Measurements from ENCODE around the gene SOCS4. TPM values are rescaled to one million over a fixed set of nuclear protein-coding genes. Genes with fewer than 3 reads are reported as not detected.

SOCS4 gene
- polyA plus RNA-seq, 1 donor: 23.3 TPM

GRCh38 chr14:55085060-55085660 is 58.1 kb downstream of the SOCS4 start:
- no peak for DNase-seq

DNA sequence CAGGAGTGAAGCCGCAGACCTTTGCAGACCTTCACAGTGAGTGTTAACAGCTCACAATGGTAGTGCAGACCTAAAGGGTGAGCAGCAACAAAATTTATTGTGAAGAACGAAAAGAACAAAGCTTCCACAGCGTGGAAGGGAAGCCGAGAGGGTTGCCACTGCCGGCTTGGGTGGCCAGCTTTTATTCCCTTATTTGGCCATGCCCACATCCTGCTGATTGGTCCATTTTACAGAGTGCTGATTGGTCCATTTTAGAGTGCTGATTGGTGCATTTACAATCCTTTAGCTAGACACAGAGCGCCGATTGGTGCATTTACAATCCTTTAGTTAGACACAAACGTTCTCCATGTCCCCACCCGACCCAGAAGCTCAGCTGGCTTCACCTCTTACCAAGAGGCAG is 59.9 kb downstream of the SOCS4 start:
- no peak for DNase-seq

- no peak for DNase-seq
Measured at GRCh38 chr14:55088356-55088755, 61.3 kb downstream of the SOCS4 start.

GRCh38 chr14:55092341-55092740 is 65.3 kb downstream of the SOCS4 start:
- DNase-seq: no peak

DNA sequence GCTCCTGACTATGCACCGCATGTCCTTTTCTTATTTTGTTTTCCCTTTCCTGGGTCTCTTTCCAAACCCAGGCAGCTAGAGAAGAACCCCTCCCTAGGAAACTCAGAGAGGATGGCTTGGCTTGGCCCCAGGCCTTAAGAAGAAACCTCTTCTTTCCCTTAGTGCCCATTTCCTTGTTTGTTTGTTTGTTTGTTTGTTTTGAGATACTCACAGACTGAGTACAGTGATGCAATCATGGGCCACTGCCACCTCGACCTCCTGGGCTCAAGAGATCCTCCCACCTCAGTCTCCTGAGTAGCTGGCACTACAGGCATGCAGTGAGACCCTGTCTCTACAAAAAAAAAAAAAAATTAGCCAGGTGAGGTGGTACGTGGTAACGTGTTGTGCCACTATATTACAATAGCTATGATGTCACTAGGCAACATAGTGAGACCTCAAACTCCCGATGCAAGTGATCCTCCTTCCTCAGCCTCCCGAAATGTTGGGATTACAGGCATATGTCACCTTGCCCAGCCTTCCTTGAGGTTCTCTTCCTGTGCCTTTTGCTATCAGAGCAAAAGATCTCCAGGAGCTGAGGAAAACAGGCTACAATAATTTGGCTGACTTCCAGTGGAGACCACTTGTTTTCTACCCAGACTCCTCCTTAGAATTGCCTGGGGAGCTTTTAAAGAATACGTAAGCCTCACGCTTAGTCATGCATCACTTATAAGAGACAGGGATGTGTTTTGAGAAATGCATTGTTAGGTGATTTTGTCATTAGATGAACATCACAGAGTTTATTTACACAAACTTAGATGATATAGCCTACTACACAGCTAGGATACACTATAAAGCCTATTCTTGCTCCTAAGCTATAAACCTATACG is 67.5 kb downstream of the SOCS4 start:
- DNase-seq: no peak

DNA sequence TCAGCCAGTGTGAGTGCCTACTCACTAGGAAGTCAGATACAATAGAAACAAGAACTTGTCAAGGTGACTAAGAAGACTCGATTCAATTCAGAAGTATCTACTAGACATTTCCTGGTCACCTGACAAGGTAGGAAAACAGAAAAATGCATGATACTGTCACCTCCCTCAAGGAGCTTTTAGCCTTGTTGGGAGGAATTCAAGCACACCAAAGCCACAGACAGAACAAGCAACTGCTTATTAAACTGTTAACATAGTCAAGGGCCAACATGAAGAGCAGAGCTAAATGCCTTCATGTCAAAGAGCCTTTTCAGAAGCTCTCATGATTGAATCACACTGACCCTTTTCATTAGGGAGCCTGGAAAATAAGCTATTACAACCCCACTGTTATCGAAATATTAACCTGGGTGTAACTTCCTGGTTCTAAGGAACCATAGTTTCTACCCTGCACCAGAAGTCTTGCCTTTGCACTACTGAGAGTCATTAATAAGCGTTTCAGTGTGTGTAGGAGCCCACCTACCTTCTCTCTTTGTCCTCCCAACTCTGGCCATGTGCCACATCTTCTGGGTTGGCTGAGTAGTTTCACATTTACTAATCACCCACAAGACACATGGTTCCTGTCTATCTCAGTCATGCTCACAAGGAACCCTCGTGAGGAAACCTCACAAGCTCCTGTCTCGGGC is 71.0 kb downstream of the SOCS4 start:
- no peak for DNase-seq

DNA sequence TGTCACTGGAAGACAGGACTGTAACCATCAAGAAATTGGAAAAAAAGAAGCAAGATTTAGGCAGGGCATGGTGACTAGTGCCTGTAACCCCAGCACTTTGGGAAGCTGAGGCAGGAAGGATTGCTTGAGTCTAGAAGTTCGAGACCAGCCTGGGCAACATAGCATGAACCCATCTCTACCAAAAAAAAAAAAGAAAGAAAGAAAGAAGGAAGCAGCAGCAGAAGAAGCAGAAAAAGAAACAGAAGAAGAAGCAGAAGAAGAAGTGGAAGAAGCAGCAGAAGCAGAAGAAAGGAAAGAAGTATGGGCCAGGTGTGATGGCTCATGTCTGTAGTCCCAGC is 71.5 kb downstream of the SOCS4 start:
- DNase-seq: no peak

Other genes with a start within 250 kb of the SOCS4 start
- 10.0 TPM for gene GCH1, start 124.4 kb upstream of the SOCS4 start, polyA plus RNA-seq (ENCODE audit: insufficient read length)
- gene WDHD1, start 137 bp upstream of the SOCS4 start, polyA plus RNA-seq (ENCODE audit: insufficient read length): 24.9 TPM
- 106 TPM for gene MAPK1IP1L, start 24.4 kb downstream of the SOCS4 start, polyA plus RNA-seq (ENCODE audit: insufficient read length)
- gene LGALS3, start 102.0 kb downstream of the SOCS4 start, polyA plus RNA-seq (ENCODE audit: insufficient read length): 14.3 TPM
- gene DLGAP5, start 164.3 kb downstream of the SOCS4 start, polyA plus RNA-seq (ENCODE audit: insufficient read length): 49.9 TPM
- gene FBXO34, start 244.2 kb downstream of the SOCS4 start, polyA plus RNA-seq (ENCODE audit: insufficient read length): 39.7 TPM

Data from left kidney (tissue), 2 donors.